Activated CD8-positive, alpha-beta T cell treated with anti-CD3 and anti-CD28 coated beads for 36 hours (primary cell): Measurements from ENCODE around the gene SNX10. TPM values are rescaled to one million over a fixed set of nuclear protein-coding genes. Genes with fewer than 3 reads are reported as not detected.

ENCODE experiments used
- ATAC-seq: fragments of 200-7000 bp; cut with Tn5 transposase; one replicate; pipeline ENCODE4 v1.10.0; 2021; ENCODE audit warnings: mild to moderate bottlenecking, moderate library complexity
- CTCF ChIA-PET: fragments of 350-600 bp; sonication (Branson Sonifier 250); formaldehyde crosslinking; loops from one replicate; lab custom pipeline; 2021; ENCODE audit warnings: antibody characterized with exemption; lab: Charles Lee
- POLR2A ChIA-PET: fragments of 350-600 bp; sonication (Branson Sonifier 250); formaldehyde crosslinking; loops from one replicate; lab custom pipeline; 2021; ENCODE audit warnings: antibody characterized with exemption; lab: Charles Lee
- DNase-seq: peaks from one replicate; pipeline ENCODE4 v3.0.0-alpha.2; 2020
- H3K27ac Mint-ChIP-seq: one replicate; pipeline ENCODE4 v1.8.0; 2021; ENCODE audit warnings: mild to moderate bottlenecking, mixed read lengths
- H3K27me3 Mint-ChIP-seq: one replicate; pipeline ENCODE4 v1.8.0; 2021; ENCODE audit warnings: mixed read lengths
- H3K36me3 Mint-ChIP-seq: one replicate; pipeline ENCODE4 v1.8.0; 2021; ENCODE audit warnings: low read depth, mixed read lengths
- H3K4me1 Mint-ChIP-seq: one replicate; pipeline ENCODE4 v1.8.0; 2021; ENCODE audit warnings: low read depth, mixed read lengths
- H3K4me3 Mint-ChIP-seq: one replicate; pipeline ENCODE4 v1.8.0; 2021; ENCODE audit warnings: mild to moderate bottlenecking, moderate library complexity, mixed read lengths
- H3K9me3 Mint-ChIP-seq: one replicate; pipeline ENCODE4 v1.8.0; 2021; ENCODE audit warnings: mixed read lengths
- intact Hi-C: fragments of 100-400 bp; cut with micrococcal nuclease; formaldehyde crosslinking; loops from one replicate; pipeline ENCODE4 v1.10.0; 2022
- total RNA-seq, 2 experiments: library from RNA; stranded (reverse); gene quantifications; one replicate each; pipeline ENCODE4 v1.2.3, GENCODE V29; 2021
- TF ChIP-seq, protein P1 (sequence below): fragments of 200-600 bp; IDR thresholded peaks from one replicate; pipeline ENCODE4 v1.8.0; 2022; ENCODE audit warnings: antibody characterized with exemption, mild to moderate bottlenecking

The SNX10 gene
- total RNA-seq, 2 experiments from 2014 or later: 47.8 to 51.1 TPM

DNA sequence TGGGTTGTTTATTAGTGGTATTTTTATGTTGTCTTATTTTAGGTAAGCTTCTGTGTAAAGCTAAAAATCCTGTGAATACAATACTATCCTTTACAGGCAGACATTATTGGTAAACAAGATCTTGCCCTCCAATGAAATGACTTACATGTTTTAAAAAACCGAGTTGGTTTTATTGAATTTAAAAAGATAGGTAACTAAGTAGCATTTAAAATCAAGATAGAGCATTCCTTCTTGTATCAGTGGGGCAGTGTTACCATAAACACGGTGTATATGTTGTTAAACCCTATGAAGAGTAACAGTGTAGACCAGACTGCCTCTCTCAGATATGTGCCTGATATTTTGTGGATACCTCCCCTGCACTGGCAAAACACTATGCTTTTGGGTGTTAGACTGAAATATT lies 81.0 kb downstream of the SNX10 start:
- ATAC-seq: no peak
- CTCF ChIA-PET: interaction anchor here (0.9 to 1.9 kb wide), 10 partner anchors 22 to 788 kb away, joined by 3 to 8 read pairs (median 4); no protein-coding TSS in a partner anchor
- intact Hi-C loops: no loop called here

DNA sequence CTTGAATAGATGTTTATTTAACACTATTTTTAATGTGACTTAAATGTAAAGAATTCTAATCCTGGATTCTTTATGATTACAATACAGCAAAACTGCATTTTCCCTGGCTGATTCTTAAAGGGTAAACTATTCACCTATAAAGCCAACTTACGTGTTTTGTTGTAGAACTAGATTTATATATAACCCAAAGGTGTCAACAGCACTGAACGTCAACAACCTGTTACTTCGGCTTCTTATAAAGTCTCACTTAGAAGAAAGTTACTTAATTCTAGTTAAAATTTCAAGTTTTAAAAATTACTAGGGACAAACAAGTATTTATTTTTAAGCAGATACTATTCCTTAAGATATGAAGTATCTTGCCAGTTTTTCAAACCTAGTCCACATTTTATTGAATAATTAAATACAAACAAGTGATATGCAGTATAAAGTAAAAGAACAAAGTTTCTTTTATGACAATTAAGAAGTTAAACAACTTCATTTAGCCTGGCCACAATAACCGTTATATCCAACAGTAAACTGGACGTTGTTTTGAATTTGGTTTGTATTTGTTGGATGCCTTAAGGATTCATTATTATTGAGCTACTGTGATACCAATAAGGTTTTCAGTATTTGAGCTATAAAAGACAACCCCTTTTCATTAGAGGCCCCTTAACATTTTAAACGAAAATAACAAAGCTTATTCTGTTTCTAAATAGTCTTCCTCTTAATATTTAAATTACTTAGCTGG lies 83.1 kb downstream of the SNX10 start:
- Mint-ChIP-seq H3K4me1 (peaks cover 10% of the 10 kb centered on the region), H3K27ac (no peak overlapping the region), H3K27me3 (peaks cover 19% of the 10 kb centered on the region), H3K9me3 (no peaks in the 10 kb centered on the region), H3K4me3 (no peak overlapping the region), H3K36me3 (peaks cover 14% of the 10 kb centered on the region)
- DNase-seq (no peak), ATAC-seq (no peak)
- ChIA-PET CTCF (interaction anchor here (0.8 to 1.9 kb wide), 9 partner anchors 9 to 786 kb away, joined by 3 to 6 read pairs (median 4); no protein-coding TSS in a partner anchor), POLR2A (interaction anchor here (1.1 kb wide), 1 partner anchor 14 kb away, joined by 3 read pairs; no protein-coding TSS in a partner anchor)
- intact Hi-C loops: loop anchor here (5.0 kb wide), 1 partner anchor 292 kb away; no protein-coding TSS in a partner anchor
- TF ChIP-seq, protein P1, sequence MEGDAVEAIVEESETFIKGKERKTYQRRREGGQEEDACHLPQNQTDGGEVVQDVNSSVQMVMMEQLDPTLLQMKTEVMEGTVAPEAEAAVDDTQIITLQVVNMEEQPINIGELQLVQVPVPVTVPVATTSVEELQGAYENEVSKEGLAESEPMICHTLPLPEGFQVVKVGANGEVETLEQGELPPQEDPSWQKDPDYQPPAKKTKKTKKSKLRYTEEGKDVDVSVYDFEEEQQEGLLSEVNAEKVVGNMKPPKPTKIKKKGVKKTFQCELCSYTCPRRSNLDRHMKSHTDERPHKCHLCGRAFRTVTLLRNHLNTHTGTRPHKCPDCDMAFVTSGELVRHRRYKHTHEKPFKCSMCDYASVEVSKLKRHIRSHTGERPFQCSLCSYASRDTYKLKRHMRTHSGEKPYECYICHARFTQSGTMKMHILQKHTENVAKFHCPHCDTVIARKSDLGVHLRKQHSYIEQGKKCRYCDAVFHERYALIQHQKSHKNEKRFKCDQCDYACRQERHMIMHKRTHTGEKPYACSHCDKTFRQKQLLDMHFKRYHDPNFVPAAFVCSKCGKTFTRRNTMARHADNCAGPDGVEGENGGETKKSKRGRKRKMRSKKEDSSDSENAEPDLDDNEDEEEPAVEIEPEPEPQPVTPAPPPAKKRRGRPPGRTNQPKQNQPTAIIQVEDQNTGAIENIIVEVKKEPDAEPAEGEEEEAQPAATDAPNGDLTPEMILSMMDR: no peak

More for the DNA sequence above, 81.0 kb downstream of the SNX10 start:
- TF ChIP-seq, protein P1: no peak
- peaks cover 12% of the 10 kb centered on the region for H3K4me1 Mint-ChIP-seq
- H3K4me3 Mint-ChIP-seq: no peak overlapping the region
- no peaks in the 10 kb centered on the region for H3K9me3 Mint-ChIP-seq
- no peak overlapping the region for H3K27ac Mint-ChIP-seq
- H3K27me3 Mint-ChIP-seq: peaks cover 13% of the 10 kb centered on the region
- DNase-seq: no peak
- peaks cover 15% of the 10 kb centered on the region for H3K36me3 Mint-ChIP-seq
- POLR2A ChIA-PET: no interaction called here

DNA sequence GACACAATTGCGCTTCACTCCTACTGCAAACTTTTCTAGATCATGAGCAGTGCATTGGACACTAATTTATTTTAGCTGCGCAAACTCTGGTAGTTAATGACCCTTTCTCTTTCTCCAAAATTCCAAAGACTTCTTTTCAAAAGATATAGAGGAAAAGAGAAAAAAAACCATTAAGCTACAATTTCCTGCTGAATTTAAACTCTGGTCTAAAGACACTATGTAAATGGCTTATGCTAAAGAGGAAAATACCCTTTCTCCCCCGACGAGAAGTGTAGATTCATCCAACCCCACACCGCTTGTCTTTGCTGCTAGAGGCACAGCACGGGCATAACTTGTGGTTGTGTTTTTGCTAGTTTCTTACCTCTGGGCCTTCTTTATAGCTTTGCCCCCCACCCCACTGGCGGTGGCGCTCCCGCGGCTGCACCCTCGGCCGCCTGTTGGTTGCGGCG lies 84.1 kb downstream of the SNX10 start:
- Mint-ChIP-seq H3K27ac (no peak overlapping the region), H3K4me1 (peaks cover 6% of the 10 kb centered on the region), H3K9me3 (no peaks in the 10 kb centered on the region), H3K36me3 (peaks cover 14% of the 10 kb centered on the region), H3K4me3 (peak overlapping the region; percentile 71), H3K27me3 (peaks cover 19% of the 10 kb centered on the region)
- TF ChIP-seq, protein P1: no peak
- peak; percentile 29 for DNase-seq
- ChIA-PET POLR2A (interaction anchor here (1.1 kb wide), 1 partner anchor 13 kb away, joined by 3 read pairs; no protein-coding TSS in a partner anchor), CTCF (interaction anchor here (0.8 to 1.9 kb wide), 7 partner anchors 11 to 514 kb away, joined by 3 to 6 read pairs (median 3); no protein-coding TSS in a partner anchor)
- intact Hi-C loops: loop anchor here (2.0 to 5.0 kb wide), 2 partner anchors 125 to 292 kb away; no protein-coding TSS in a partner anchor
- ATAC-seq: peak; percentile 4

DNA sequence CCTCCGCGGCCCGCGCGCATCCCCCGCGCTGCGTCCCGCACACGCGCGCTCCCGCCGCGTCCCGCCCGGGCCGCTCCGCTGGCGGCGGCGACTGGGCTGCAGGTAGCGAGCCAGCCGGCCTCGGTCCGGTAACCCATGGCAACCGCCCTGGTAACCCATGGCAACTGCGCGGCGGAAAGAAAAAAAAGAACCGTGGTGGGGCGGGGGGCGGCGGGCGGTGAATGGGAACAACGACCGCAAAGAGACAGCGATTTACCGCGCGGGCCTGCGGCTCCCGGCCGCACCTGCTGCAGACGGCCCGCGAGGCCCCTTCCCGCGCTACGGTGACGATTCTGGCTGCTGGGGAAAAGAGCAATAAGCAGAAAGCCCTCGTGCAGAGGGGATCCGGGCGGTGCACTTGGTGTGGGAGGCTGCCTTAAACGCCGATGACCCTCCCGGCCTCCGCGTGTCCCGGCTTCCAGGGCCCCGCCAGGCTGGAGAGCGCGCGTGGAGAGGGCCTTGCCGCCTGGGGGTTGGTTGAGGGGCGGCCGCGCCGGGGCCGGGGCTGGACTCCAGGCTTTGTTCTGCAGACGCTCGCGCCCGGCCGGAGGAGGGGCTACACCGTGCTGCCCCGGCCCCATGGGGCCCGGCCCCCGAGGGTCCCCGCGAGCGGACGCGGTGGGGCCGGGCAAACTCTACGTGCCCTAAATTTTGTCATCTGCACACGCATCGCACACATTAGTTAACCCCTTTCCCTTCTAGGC lies 84.7 kb downstream of the SNX10 start:
- peaks cover 6% of the 10 kb centered on the region for H3K4me1 Mint-ChIP-seq
- no peaks in the 10 kb centered on the region for H3K9me3 Mint-ChIP-seq
- TF ChIP-seq, protein P1: no peak
- peaks cover 14% of the 10 kb centered on the region for H3K36me3 Mint-ChIP-seq
- peaks cover 19% of the 10 kb centered on the region for H3K27me3 Mint-ChIP-seq
- CTCF ChIA-PET: interaction anchor here (1.2 to 1.9 kb wide), 9 partner anchors 11 to 294 kb away, joined by 3 to 12 read pairs (median 4); no protein-coding TSS in a partner anchor
- intact Hi-C loops: loop anchor here (2.0 to 5.0 kb wide), 2 partner anchors 124 to 291 kb away; no protein-coding TSS in a partner anchor
- ATAC-seq (peak; percentile 8), DNase-seq (peak; percentile 65)
- H3K27ac Mint-ChIP-seq: no peak overlapping the region
- H3K4me3 Mint-ChIP-seq: peak overlapping the region; percentile 71
- POLR2A ChIA-PET: interaction anchor here (1.1 kb wide), 1 partner anchor 12 kb away, joined by 3 read pairs; no protein-coding TSS in a partner anchor
